GM12864 (cell line): ENCODE data around the gene MB21D2.
A peak's percentile ranks its signal among the peaks of the same experiment; 100 is the strongest.

Experiments
- DNase-seq: peaks from one replicate; pipeline ENCODE4 v3.0.0-alpha.2; 2011; ENCODE audit warnings: low read depth
- H3K4me3 ChIP-seq: 2 replicates; pipeline ENCODE4 v1.5.1; 2011; ENCODE audit warnings: mild to moderate bottlenecking, low read depth, low read length, control low read depth
- TF ChIP-seq, protein P1 (sequence below): IDR thresholded peaks from 2 replicates; pipeline ENCODE4 v1.5.1; 2011; ENCODE audit warnings: low read depth, mild to moderate bottlenecking, moderate library complexity, low read length, control low read depth, inconsistent platforms; ENCODE audit errors: missing control alignments

Gene MB21D2

DNA sequence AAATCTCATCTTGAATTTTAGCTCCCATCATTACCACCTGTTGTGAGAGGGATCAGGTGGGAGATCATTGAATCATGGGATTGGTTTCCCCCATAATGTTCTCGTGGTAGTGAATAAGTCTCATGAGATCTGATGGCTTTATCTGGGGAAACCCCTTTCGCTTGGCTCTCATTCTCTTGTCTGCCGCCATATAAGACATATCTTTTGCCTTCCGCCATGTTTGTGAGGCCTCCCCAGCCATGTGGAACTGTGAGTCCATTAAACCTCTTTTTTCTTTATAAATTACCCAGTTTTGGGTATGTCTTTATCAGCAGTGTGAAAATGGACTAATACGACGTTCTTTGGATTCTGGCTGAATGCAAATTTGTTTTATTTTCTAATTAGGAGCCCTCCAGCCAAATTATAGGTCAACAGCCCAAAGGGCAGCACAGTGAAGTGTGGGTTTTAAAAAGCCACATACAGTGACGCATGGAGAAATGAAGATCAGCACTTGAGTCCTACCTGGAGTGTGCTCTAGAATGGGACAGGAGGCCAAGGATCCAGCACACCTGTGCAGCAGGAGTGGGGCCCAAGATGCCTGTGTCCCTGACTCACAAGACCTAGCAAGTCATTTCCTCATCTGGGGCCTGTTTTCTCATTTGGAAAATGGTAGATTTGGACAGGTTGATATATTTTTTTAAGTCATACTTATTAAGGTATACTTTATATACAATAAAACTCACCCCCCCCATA is 89.6 kb downstream of the MB21D2 start:
- TF ChIP-seq, protein P1, sequence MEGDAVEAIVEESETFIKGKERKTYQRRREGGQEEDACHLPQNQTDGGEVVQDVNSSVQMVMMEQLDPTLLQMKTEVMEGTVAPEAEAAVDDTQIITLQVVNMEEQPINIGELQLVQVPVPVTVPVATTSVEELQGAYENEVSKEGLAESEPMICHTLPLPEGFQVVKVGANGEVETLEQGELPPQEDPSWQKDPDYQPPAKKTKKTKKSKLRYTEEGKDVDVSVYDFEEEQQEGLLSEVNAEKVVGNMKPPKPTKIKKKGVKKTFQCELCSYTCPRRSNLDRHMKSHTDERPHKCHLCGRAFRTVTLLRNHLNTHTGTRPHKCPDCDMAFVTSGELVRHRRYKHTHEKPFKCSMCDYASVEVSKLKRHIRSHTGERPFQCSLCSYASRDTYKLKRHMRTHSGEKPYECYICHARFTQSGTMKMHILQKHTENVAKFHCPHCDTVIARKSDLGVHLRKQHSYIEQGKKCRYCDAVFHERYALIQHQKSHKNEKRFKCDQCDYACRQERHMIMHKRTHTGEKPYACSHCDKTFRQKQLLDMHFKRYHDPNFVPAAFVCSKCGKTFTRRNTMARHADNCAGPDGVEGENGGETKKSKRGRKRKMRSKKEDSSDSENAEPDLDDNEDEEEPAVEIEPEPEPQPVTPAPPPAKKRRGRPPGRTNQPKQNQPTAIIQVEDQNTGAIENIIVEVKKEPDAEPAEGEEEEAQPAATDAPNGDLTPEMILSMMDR = no peak
- DNase-seq = no peak
- no peak overlapping the region for H3K4me3 ChIP-seq

DNA sequence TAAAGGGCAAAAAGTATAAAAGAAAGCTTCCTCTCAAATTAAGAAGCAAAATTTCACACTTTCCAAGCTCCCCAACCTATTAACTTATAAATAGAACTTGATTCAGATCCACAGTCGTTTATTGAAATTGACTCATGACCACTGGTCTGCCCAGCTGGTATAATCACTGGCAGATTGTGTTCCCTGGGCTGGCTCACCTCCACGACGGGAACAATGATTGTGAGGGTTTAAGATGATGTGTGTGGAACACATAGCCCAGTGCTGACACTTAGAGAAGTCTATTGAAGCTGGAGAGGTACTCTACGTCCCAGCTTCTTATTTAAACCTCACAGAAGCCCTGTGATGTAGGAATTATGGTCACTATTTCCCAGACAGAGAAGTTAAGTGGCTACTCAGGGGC is 90.4 kb downstream of the MB21D2 start:
- TF ChIP-seq, protein P1 = no peak
- no peak overlapping the region for H3K4me3 ChIP-seq
- no peak for DNase-seq

DNA sequence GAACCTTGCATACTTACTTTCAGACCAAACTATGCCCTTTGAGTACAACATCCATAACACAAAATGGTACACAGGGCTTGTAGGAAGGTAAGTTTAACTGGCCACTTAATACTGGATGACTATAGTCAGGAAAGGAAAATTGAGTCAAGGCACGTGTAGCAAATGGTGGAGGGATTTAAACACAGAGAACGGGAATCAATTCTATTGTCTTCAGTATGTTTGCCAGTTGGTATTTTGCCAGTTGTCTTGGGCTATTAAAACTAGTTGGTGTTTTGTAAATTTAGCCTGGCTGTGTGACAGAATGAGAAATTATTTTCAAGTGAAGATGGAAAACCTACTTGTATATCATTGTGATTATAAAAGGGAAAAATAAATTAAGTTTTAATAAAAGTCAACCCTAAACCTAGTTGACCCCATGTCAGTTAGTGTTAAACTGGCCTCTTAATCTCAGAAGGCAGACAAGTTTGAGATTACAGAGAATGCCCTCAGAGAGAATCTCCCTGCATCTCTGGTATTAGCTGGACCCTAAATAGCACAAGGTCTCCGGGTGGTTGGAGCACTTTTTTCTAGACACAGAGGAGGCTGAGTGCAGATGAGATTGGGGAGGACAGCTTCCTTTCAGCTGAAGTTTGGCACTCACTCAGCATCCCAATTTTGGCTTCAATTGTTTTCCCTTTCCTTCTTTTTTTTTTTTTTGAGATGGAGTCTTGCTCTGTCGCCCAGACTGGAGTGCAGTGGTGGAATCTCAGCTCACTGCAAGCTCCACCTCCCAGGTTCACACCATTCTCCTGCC is 91.2 kb downstream of the MB21D2 start:
- DNase-seq = no peak
- no peak overlapping the region for H3K4me3 ChIP-seq
- TF ChIP-seq, protein P1 = no peak

DNA sequence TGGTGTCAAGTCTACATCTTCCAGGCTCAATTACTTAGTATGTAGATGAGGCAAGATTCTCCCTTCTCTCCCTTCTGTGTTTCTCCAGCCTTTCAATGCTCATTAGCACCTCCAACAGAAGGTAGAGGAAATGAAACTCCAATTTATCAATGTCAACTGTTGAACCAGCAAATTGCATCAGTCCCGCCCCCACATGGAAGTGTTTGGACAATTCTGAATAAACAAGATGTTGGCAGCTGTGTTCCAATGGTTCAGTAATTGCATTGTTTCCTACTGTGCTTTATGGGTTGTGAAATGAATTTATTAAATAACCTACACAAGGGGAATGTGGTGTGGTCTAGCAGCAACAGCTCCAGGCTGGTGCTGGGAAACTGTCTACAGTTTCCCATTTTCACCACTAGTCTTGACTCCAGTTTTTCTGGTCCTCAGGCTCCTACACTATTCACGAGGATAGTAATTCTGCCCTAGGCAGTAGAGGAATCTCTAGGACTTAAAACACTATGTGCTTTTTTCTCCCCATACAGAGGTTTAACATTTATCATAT is 91.9 kb downstream of the MB21D2 start:
- TF ChIP-seq, protein P1 = peak; percentile 29
- no peak for DNase-seq
- H3K4me3 ChIP-seq = no peak overlapping the region

DNA sequence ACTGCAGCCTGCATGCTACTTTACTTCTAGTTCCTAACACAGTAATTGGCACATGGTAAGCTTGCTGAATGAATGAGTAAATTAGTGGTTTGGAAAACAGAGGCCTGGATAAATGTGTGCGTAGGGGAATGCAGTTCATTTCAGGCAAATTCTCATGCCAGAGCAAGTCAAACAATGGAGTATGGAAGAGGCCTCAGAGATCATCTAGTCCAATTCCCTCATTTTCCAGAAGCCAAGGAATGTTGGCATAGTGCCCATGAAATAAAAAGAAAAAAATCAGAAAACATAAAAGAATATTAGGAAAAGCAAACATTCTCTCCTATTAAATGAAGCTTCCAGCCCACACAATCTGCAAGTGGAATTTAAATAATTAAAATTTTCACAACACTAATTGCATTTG is 92.4 kb downstream of the MB21D2 start:
- TF ChIP-seq, protein P1 = no peak
- no peak overlapping the region for H3K4me3 ChIP-seq
- DNase-seq = no peak

DNA sequence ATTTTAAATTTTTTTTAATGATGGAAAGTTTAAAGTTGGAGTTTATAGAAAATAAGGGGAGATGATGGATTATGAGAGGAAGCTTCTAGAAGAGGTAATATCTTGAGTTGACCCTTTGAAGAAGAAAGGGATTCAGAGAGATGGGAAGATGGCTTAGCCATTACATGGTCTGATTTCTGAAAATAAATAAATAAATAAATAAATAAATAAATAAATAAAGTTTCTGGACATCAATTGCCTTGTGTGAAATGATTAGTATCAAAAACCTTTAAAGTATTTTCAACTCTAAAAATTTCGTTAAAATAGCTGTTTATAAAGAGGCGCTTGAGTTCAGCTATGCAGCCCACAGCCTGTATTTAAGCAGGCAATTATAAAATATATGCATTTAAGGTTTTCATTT is 93.3 kb downstream of the MB21D2 start:
- DNase-seq = no peak
- TF ChIP-seq, protein P1 = no peak
- H3K4me3 ChIP-seq = no peak overlapping the region

DNA sequence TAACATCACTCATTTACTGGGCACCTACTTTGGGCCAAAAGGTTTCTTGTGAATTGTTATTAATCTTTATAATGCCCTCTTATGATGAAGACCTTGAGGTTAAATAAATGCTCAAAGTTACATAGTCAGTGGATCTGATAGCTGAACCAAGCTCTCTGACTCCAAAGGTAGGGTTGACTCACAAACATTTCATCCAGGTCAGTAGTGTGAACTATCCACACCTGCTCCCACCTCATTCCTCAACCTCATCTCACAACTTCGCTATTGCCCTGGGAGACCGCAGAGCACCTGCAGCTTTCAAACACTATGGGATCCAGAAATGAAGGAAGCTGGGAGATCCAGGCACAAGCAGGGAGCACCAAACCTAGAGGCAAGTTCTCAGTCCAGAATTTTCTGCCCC is 96.5 kb downstream of the MB21D2 start:
- TF ChIP-seq, protein P1 = no peak
- H3K4me3 ChIP-seq = no peak overlapping the region
- no peak for DNase-seq
